HEK293T (cell line): ENCODE data around the gene CCDC170.

Experiments used
- CTCF ChIA-PET: fragments of 350-600 bp; formaldehyde crosslinking; extraction: SDS; loops from one replicate; lab custom pipeline; 2021; ENCODE audit warnings: antibody characterized with exemption, inconsistent platforms; lab: Yijun Ruan, JAX
- POLR2A ChIA-PET: fragments of 350-600 bp; formaldehyde crosslinking; extraction: SDS; loops from one replicate; lab custom pipeline; 2020; ENCODE audit warnings: antibody characterized with exemption, inconsistent platforms; lab: Yijun Ruan, JAX
- DNase-seq: peaks from one replicate; pipeline ENCODE4 v3.0.0; 2012; ENCODE audit warnings: mixed read lengths; ENCODE audit errors: extremely low spot score
- ARNT ChIP-seq: fragments of 450-650 bp; IDR thresholded peaks from 2 replicates; pipeline ENCODE4 v1.6.1; 2017; ENCODE audit warnings: mild to moderate bottlenecking
- BHLHE40 ChIP-seq: fragments of 450-650 bp; IDR thresholded peaks from 2 replicates; pipeline ENCODE4 v1.6.1; 2016; ENCODE audit warnings: mild to moderate bottlenecking, moderate library complexity, borderline replicate concordance
- CTBP1 ChIP-seq: fragments of 450-650 bp; IDR thresholded peaks from 2 replicates; pipeline ENCODE4 v1.6.1; 2016; ENCODE audit warnings: borderline replicate concordance
- ELF4 ChIP-seq: fragments of 450-650 bp; IDR thresholded peaks from 2 replicates; pipeline ENCODE4 v1.6.1; 2017; ENCODE audit warnings: antibody characterized with exemption
- FOXA1 ChIP-seq: fragments of 450-650 bp; IDR thresholded peaks from 2 replicates; pipeline ENCODE4 v1.6.1; 2016; ENCODE audit warnings: mild to moderate bottlenecking
- FOXK2 ChIP-seq: fragments of 450-650 bp; IDR thresholded peaks from 2 replicates; pipeline ENCODE4 v1.6.1; 2016; ENCODE audit warnings: mild to moderate bottlenecking
- FOXM1 ChIP-seq: fragments of 450-650 bp; IDR thresholded peaks from 2 replicates; pipeline ENCODE4 v1.6.1; 2017; ENCODE audit warnings: mild to moderate bottlenecking, borderline replicate concordance
- HDGF ChIP-seq: fragments of 450-650 bp; IDR thresholded peaks from 2 replicates; pipeline ENCODE4 v1.6.1; 2017; ENCODE audit warnings: antibody characterized with exemption, borderline replicate concordance
- L3MBTL2 ChIP-seq: fragments of 450-650 bp; conservative IDR thresholded peaks from 2 replicates; pipeline ENCODE4 v1.6.1; 2016; ENCODE audit warnings: mild to moderate bottlenecking
- LEF1 ChIP-seq: fragments of 450-650 bp; IDR thresholded peaks from 2 replicates; pipeline ENCODE4 v1.6.1; 2017; ENCODE audit warnings: mild to moderate bottlenecking, borderline replicate concordance
- NFRKB ChIP-seq: fragments of 450-650 bp; IDR thresholded peaks from 2 replicates; pipeline ENCODE4 v1.6.1; 2016; ENCODE audit warnings: mild to moderate bottlenecking, moderate library complexity
- SP1 ChIP-seq: fragments of 450-650 bp; IDR thresholded peaks from 2 replicates; pipeline ENCODE4 v1.6.1; 2017
- SUZ12 ChIP-seq: fragments of 450-650 bp; IDR thresholded peaks from 2 replicates; pipeline ENCODE4 v1.6.1; 2016; ENCODE audit warnings: mild to moderate bottlenecking
- TARDBP ChIP-seq: fragments of 450-650 bp; IDR thresholded peaks from 2 replicates; pipeline ENCODE4 v1.6.1; 2016
- ZNF384 ChIP-seq: fragments of 450-650 bp; IDR thresholded peaks from 2 replicates; pipeline ENCODE4 v1.6.1; 2016
- TF ChIP-seq, protein P1 (sequence below): fragments of 450-650 bp; IDR thresholded peaks from 2 replicates; pipeline ENCODE4 v1.6.1; 2016

The CCDC170 gene

DNA sequence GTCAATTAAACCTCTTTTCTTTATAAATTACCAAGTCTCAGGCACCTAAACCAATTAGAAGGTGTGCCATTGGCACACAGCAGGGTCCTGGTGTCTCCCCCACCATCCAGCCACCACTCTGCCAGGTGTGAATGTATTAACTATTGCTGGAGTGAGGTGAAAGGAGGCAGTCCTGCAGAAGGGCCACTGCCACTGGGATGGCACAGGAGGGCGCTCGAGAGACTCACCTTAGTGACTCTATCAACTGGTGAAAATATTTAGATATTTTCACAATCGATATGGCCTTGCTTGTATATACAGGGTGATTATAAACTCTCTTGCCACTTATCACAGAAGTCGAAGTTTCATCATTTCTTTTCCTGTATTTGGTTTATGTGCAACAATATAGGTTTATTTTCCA lies 168.1 kb downstream of the CCDC170 start:
- ChIA-PET POLR2A (no interaction called here), CTCF (interaction anchor here (1.2 to 1.4 kb wide), 2 partner anchors 14 to 103 kb away, joined by 3 to 5 read pairs; no protein-coding TSS in a partner anchor)
- peak; percentile 28 for DNase-seq
- TF ChIP-seq SP1 (no peak), NFRKB (no peak), L3MBTL2 (no peak), ELF4 (no peak), TARDBP (no peak), FOXK2 (no peak), HDGF (no peak), ARNT (no peak)

DNA sequence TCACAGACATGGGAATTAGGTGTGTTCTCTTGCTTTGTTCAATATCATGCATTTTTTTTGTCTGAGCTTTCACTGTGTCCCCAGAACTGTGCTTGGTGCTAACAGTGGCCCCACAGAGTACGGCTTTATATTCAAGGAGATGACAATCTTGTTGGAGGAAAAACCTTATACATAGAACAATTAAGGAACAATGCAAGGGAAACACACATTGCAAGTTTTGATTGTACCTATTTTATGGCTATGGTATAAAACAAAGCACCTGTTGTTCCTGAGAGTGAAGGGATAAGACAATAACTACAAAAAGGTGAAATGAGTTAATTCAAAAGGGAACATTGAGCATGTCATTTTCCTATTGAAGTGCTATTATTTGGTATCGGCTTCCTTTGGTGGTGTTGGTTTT lies 169.7 kb downstream of the CCDC170 start:
- DNase-seq, result no peak
- ChIA-PET POLR2A (no interaction called here), CTCF (interaction anchor here (1.4 kb wide), 2 partner anchors 12 to 16 kb away, joined by 5 read pairs; no protein-coding TSS in a partner anchor)
- TF ChIP-seq SP1 (no peak), L3MBTL2 (no peak), CTBP1 (no peak), HDGF (no peak), FOXA1 (no peak), ELF4 (no peak)

DNA sequence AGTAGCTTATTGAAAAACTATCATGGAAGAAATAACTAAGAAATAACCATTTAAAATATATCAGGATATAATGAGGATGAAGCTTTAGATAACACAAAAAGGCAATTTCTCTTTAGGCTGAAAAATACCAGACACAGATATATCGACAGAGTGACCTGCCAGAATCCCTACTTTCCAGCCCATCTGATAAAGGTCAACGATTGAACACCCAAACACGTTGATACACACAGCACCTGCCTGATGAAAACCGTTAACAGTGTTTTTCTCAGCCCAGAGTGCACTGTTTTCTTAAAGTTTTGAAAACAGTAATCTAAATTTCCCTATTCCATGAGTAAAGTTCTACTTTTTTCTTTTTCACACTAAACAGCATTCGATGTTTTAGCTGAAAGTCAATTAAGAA lies 170.6 kb downstream of the CCDC170 start:
- CTCF ChIA-PET, result interaction anchor here (0.6 kb wide), 1 partner anchor 102 kb away, joined by 4 read pairs; no protein-coding TSS in a partner anchor
- TF ChIP-seq SUZ12, result no peak
- TF ChIP-seq ARNT, result no peak
- TF ChIP-seq, protein P1, sequence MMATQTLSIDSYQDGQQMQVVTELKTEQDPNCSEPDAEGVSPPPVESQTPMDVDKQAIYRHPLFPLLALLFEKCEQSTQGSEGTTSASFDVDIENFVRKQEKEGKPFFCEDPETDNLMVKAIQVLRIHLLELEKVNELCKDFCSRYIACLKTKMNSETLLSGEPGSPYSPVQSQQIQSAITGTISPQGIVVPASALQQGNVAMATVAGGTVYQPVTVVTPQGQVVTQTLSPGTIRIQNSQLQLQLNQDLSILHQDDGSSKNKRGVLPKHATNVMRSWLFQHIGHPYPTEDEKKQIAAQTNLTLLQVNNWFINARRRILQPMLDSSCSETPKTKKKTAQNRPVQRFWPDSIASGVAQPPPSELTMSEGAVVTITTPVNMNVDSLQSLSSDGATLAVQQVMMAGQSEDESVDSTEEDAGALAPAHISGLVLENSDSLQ, result no peak
- no peak for TF ChIP-seq SP1
- no peak for TF ChIP-seq L3MBTL2
- no peak for TF ChIP-seq CTBP1
- TF ChIP-seq ELF4, result no peak
- no peak for TF ChIP-seq BHLHE40
- TF ChIP-seq ZNF384, result no peak
- no peak for TF ChIP-seq HDGF
- TF ChIP-seq FOXK2, result no peak

DNA sequence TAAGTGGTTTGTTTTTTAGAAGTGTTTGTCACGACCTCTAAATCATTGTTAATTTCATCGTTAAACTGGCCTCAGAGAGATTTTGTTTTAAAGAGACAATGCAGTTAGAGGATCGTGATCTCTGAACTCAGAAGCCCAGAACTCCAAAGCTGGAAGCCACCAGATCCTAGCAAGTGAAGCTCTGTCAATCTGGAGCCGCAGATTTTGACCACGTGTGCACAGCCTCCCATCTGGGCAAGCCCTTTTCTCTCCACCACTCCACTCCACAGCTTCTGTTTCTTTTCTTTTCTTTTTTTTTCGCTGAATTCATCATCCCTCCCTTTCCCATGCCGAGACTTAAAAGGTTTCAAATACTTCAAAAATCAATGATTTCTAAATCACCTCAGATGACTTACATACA lies 171.5 kb downstream of the CCDC170 start:
- ChIA-PET CTCF (interaction anchor here (1.8 kb wide), 1 partner anchor 10 kb away, joined by 6 read pairs; no protein-coding TSS in a partner anchor), POLR2A (no interaction called here)
- TF ChIP-seq HDGF, result no peak
- TF ChIP-seq L3MBTL2, result no peak
- no peak for TF ChIP-seq CTBP1
- TF ChIP-seq NFRKB, result no peak
- no peak for TF ChIP-seq BHLHE40
- TF ChIP-seq, protein P1, result no peak
- TF ChIP-seq FOXA1, result no peak
- TF ChIP-seq ARNT, result no peak
- no peak for TF ChIP-seq FOXM1
- TF ChIP-seq ZNF384, result no peak
- TF ChIP-seq LEF1, result no peak
- TF ChIP-seq ELF4, result no peak
- TF ChIP-seq FOXK2, result no peak
- DNase-seq, result no peak

More for the DNA sequence above, 170.6 kb downstream of the CCDC170 start:
- DNase-seq, result no peak
- POLR2A ChIA-PET, result no interaction called here

DNA sequence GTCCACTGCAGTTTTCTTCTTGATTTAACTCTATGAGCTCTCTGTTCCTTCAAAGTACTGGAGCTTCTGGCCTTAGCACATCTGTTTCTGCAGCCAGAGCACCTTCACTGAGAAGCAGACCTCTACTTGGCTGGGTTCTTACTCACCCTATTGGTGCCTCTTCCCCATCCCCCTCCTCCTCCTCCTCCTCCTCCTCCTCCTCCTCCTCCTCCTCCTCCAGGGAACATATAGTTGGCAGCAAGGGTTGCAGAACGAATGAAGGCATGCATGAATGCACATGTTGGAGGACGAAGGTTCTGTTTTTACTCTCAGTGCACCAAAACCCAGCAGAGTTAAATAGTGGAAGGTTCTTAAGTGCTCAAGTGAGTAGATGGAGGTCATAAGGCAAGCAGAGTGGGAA lies 172.7 kb downstream of the CCDC170 start:
- no peak for TF ChIP-seq LEF1
- no peak for TF ChIP-seq ELF4
- TF ChIP-seq ZNF384, result no peak
- no peak for TF ChIP-seq L3MBTL2
- TF ChIP-seq HDGF, result no peak
- TF ChIP-seq FOXK2, result no peak
- TF ChIP-seq SUZ12, result no peak
- TF ChIP-seq TARDBP, result no peak
- no peak for TF ChIP-seq SP1
- DNase-seq, result no peak
- ChIA-PET CTCF (interaction anchor here (1.8 kb wide), 1 partner anchor 9 kb away, joined by 6 read pairs; no protein-coding TSS in a partner anchor), POLR2A (no interaction called here)

DNA sequence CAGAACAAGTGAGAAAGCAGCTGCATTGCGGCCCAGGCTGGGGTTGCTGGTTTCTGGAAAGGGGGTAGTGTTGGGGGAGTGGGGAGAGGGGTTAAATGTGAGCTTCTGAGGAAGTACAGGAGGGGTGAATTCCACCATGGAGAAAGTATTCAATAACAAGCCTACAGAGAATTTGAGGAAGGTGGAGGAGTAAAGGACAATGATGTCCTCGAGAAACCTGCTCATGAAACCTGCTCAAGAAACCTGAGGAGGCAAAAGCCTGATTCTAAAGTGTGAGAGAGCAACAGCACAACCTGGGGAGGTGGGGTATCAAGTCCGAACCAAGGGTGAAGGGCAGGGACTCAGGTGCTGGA lies 175.4 kb downstream of the CCDC170 start:
- ChIA-PET CTCF (interaction anchor here (0.7 kb wide), 1 partner anchor 206 kb away, joined by 4 read pairs; no protein-coding TSS in a partner anchor), POLR2A (no interaction called here)
- TF ChIP-seq FOXM1 (no peak), FOXA1 (no peak), HDGF (no peak), TARDBP (no peak), SUZ12 (no peak), SP1 (no peak), LEF1 (no peak), BHLHE40 (no peak)
- DNase-seq, result no peak

DNA sequence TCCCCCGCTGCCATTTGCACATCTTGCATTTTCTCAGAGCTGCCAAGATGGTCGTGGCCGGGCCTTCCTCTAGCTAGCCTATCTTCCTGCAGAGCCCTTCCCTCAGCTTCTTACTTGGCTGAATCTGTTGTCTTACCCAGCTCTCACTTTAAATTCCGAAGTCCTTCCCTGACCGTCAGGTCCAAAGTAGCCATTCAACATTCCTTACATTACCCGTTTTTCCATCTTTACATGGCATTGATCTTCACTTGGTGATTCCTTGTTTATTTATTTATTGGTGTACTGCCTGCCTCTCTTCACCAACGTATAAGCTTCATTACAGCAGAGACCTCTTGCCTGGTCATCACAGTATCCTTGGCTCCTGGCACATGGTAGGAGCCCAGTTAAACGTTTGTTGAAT lies 176.3 kb downstream of the CCDC170 start:
- ChIA-PET CTCF (no interaction called here), POLR2A (no interaction called here)
- DNase-seq, result no peak
- TF ChIP-seq HDGF (no peak), ZNF384 (no peak), FOXA1 (no peak), L3MBTL2 (no peak), FOXM1 (no peak), SP1 (no peak), ARNT (no peak), TARDBP (no peak), FOXK2 (no peak), SUZ12 (no peak), ELF4 (no peak), CTBP1 (no peak), BHLHE40 (no peak), LEF1 (no peak), NFRKB (no peak)
- TF ChIP-seq, protein P1, result no peak
